NCI-H187 treated with DMSO at 0.1 percent for 48 hours (cell line): ENCODE results near the gene MACO1.
"Not testable (repeated sequence)": the region's sequence is repeated elsewhere in the genome, so short reads cannot be mapped to it uniquely, and the experiment has no call there.

Source experiments
- DNase-seq: peaks from one replicate; lab custom pipeline; 2025; lab: John Stamatoyannopoulos, UW

MACO1 gene

GRCh38 chr1:25458541-25459298, 28.0 kb downstream of the MACO1 start:
- no peak for DNase-seq

GRCh38 chr1:25460020-25460419, 29.3 kb downstream of the MACO1 start:
- DNase-seq, result no peak

GRCh38 chr1:25460816-25461215, 30.1 kb downstream of the MACO1 start:
- not testable (repeated sequence) for DNase-seq

- no peak for DNase-seq
Observed at GRCh38 chr1:25461849-25462248, 31.2 kb downstream of the MACO1 start.

- no peak for DNase-seq
Observed at GRCh38 chr1:25462732-25463131, 32.0 kb downstream of the MACO1 start.

GRCh38 chr1:25467193-25467592, 36.5 kb downstream of the MACO1 start:
- no peak for DNase-seq

- no peak for DNase-seq
Observed at GRCh38 chr1:25467616-25468015, 36.9 kb downstream of the MACO1 start.

GRCh38 chr1:25468033-25468432, 37.3 kb downstream of the MACO1 start:
- DNase-seq, result no peak

- no peak for DNase-seq
Observed at GRCh38 chr1:25469177-25469576, 38.5 kb downstream of the MACO1 start.

GRCh38 chr1:25472471-25472870, 41.8 kb downstream of the MACO1 start:
- DNase-seq, result no peak

GRCh38 chr1:25473653-25474225, 43.0 kb downstream of the MACO1 start:
- DNase-seq, result no peak

GRCh38 chr1:25474439-25475047, 43.8 kb downstream of the MACO1 start:
- no peak for DNase-seq

GRCh38 chr1:25476186-25477097, 45.7 kb downstream of the MACO1 start:
- peak; percentile 95 for DNase-seq

GRCh38 chr1:25477448-25478034, 46.8 kb downstream of the MACO1 start:
- DNase-seq, result no peak

GRCh38 chr1:25478633-25479032, 47.9 kb downstream of the MACO1 start:
- DNase-seq, result no peak

- DNase-seq, result no peak
Observed at GRCh38 chr1:25481625-25482024, 50.9 kb downstream of the MACO1 start.

- DNase-seq, result no peak
Observed at GRCh38 chr1:25482211-25482610, 51.5 kb downstream of the MACO1 start.

- peak; percentile 23 for DNase-seq
Observed at GRCh38 chr1:25484096-25484495, 53.4 kb downstream of the MACO1 start.

- no peak for DNase-seq
Observed at GRCh38 chr1:25484533-25484932, 53.8 kb downstream of the MACO1 start.

- no peak for DNase-seq
Observed at GRCh38 chr1:25485536-25486411, 55.1 kb downstream of the MACO1 start.

GRCh38 chr1:25486602-25487001, 55.9 kb downstream of the MACO1 start:
- peak; percentile 81 for DNase-seq
